ENCODE data around the gene RALGDS. TPM values are rescaled to one million over a fixed set of nuclear protein-coding genes. Genes with fewer than 3 reads are reported as not detected.
A peak's percentile ranks its signal among the peaks of the same experiment; 100 is the strongest.

The RALGDS gene
- total and polyA plus RNA-seq, 9 of the 15 experiments (the other 6 are each of a cell fraction or from before 2014, with no cell fraction given): 0.75 to 43.3 (median 27.1) TPM

- Histone ChIP-seq H3K36me3 (ENCODE audit: control insufficient read depth, insufficient read depth, low read length) (peaks cover 5% of the 10 kb centered on the region; the same call in 1 of the 3 replicates), H3K79me2 (ENCODE audit: control insufficient read depth, insufficient read depth, low read length) (peaks cover 14% of the 10 kb centered on the region; the same call in 2 of the 3 replicates), H3K9ac (ENCODE audit: insufficient read depth in 1 of 2, low read depth in 2 of 2, low read length in 2 of 2) (peak overlapping the region in 1 of 2 experiments; percentile 22; a peak in 2 of 4 replicates), H4K20me1 (replicated peaks; ENCODE audit: control insufficient read depth, insufficient read depth, low read length) (no peaks in the 10 kb centered on the region), H3K27ac (ENCODE audit: extremely low read depth, low read depth, low read length) (no peak overlapping the region), H3K4me1 (replicated peaks in 1 of 2; ENCODE audit: control insufficient read depth in 2 of 2, insufficient read depth in 2 of 2, low read length in 2 of 2) (peaks cover 19 to 44% of the 10 kb centered on the region in 2 experiments; a peak in 4 of 5 replicates), H3K9me1 (ENCODE audit: control insufficient read depth, insufficient read depth, low read length) (no peaks in the 10 kb centered on the region), H3K4me3 (no peak overlapping the region), H3K27me3 (ENCODE audit: control insufficient read depth in 2 of 2, insufficient read depth in 2 of 2, low read length in 2 of 2) (peaks cover 0 to 5% of the 10 kb centered on the region in 2 experiments; a peak in 1 of 5 replicates), H2AFZ (ENCODE audit: low read depth, low read length) (no peak overlapping the region), H3K4me2 (ENCODE audit: insufficient read depth, low read length) (no peak overlapping the region), H3K9me3 (replicated peaks; ENCODE audit: control insufficient read depth, insufficient read depth, low read depth, low read length) (no peaks in the 10 kb centered on the region)
- ChIA-PET POLR2A (no interaction called here), CTCF (ENCODE audit: low intra/inter-chr PET ratio) (interaction anchor here (0.7 kb wide), 1 partner anchor 828 kb away, joined by 3 read pairs; no protein-coding TSS in a partner anchor)
- TF ChIP-seq NR2C2 (CRISPR knock-in tag; IDR thresholded peaks at IDR 0.05) (no peak), NR2C2 (tag; IDR thresholded peaks at IDR 0.05) (peak; percentile 63; the same call in 1 of the 2 replicates), ETV5 (CRISPR knock-in tag; IDR thresholded peaks at IDR 0.05; ENCODE audit: low read depth) (no peak), L3MBTL2 (IDR thresholded peaks at IDR 0.05) (0 out of 2 replicates have a peak, but pooled peaks have one; percentile 18), RBM25 (IDR thresholded peaks at IDR 0.05; ENCODE audit: low read depth, low read length, severe bottlenecking) (peak; percentile 17), PHF8 (IDR thresholded peaks at IDR 0.05; ENCODE audit: borderline replicate concordance, low read length) (no peak), ZNF224 (CRISPR knock-in tag; IDR thresholded peaks at IDR 0.05) (no peak), BCOR (IDR thresholded peaks at IDR 0.05) (0 out of 2 replicates have a peak, but pooled peaks have one; percentile 37), NFE2L1 (tag; IDR thresholded peaks at IDR 0.05; ENCODE audit: borderline replicate concordance, low read depth) (no peak), NR2C1 (IDR thresholded peaks at IDR 0.05) (peak; percentile 86), NR2C1 (tag; IDR thresholded peaks at IDR 0.05) (peak; percentile 71), E2F6 (IDR thresholded peaks at IDR 0.05; ENCODE audit: borderline replicate concordance in 1 of 2, extremely low read depth in 1 of 2, insufficient read depth in 1 of 2, insufficient read length in 1 of 2, low read depth in 1 of 2, low read length in 1 of 2, poor library complexity in 1 of 2, severe bottlenecking in 1 of 2) (peak in 1 of 2 experiments; percentile 24), ZBTB33 (CRISPR knock-in tag; IDR thresholded peaks at IDR 0.05) (peak; percentile 86), ELK3 (CRISPR knock-in tag; IDR thresholded peaks at IDR 0.05) (no peak)
- 37% methylated on average over 17 of the region's 17 CpGs for WGBS (ENCODE audit: insufficient coverage, low coverage, missing lambda C conversion rate)
- DNase-seq (ENCODE audit: extremely low read depth in 1 of 4, low spot score in 3 of 4) (peak in 1 of 4 experiments; percentile 34), FAIRE-seq (no peak), ATAC-seq (no peak)
- intact Hi-C loops (cut with micrococcal nuclease): no loop called here
- in situ Hi-C loops (cut with MboI): no loop called here
- BruUV-seq (replicated peaks): no TSS peak
Observed at GRCh38 chr9:133166392-133166791, 45.4 kb upstream of the RALGDS start.
